Stimulated activated CD8-positive, alpha-beta memory T cell treated with anti-CD3 and anti-CD28 coated beads, Interleukin-7, amount 100 ng/mL, for 1 hour (primary cell): Measurements from ENCODE around the gene AKNA.

ENCODE experiments used
- DNase-seq, 2 donors: peaks; one replicate each; pipeline ENCODE4 v3.0.0-alpha.2; 2020; ENCODE audit warnings: low read depth in 2 of 2

AKNA gene

GRCh38 chr9:114304416-114305188 is 83.2 kb downstream of the AKNA start:
- DNase-seq = no peak

GRCh38 chr9:114303977-114304376 is 83.8 kb downstream of the AKNA start:
- DNase-seq = no peak

DNA sequence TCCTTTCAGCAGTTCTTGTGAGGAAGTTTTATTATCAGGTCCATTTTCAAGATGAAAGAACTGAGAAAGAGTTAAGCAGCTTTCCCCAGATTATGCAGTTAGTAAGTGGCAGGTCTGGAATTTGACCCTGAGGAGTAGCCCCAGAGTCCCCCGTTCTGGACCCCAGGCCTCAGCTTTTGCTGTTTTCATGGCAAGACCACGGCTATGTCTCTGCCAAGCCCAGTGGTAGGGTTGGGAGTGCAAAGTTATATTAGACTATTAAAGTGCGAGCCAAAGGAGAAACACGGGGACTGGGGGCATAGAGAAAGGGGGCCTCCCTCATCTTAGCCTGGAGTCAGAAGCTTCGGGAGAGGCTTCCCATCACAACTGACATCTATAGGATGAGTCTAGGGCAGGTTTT is 84.2 kb downstream of the AKNA start:
- no peak for DNase-seq

DNA sequence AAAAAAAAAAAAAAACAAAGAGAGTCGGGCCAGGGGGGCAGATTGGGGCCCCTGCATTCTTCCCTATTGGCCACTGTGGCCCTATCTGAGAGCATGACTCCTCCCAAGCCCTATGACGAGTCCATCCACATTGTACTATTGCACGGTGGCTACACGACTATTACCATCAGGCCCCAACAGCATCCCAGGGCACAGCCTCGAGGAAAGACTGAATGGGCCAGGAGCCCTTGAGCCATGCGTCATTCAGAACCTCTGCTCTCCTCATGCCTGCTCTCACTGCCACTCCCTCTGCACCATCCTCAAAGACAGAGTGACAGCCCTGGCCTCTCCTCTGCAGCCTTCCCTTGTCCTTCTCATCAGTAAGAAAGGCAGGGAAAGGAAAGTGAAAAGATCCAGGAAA is 85.1 kb downstream of the AKNA start:
- DNase-seq = no peak

- no peak for DNase-seq
Measured at GRCh38 chr9:114301798-114302565, 85.8 kb downstream of the AKNA start.

GRCh38 chr9:114300846-114301797 is 86.7 kb downstream of the AKNA start:
- DNase-seq = no peak

- no peak for DNase-seq
Measured at GRCh38 chr9:114300153-114300845, 87.5 kb downstream of the AKNA start.

- DNase-seq = no peak
Measured at GRCh38 chr9:114299286-114300152, 88.3 kb downstream of the AKNA start.

DNA sequence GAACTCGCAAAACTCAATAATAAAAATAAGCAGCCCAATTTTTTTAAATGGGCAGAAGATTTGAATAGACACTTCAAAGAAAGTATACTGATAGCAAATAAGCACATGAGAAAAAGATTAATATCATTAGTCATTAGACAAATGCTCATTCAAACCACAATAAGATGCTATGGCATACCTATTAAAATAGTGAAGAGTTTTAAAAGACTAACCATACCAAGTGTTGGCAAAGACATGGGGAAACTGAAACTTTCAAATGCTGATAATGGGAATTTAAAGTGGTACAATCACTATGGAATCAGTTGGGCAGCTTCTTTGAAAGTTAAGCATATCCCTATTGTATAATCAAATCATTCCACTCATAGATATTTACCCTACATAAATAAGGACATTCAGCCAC is 91.4 kb downstream of the AKNA start:
- DNase-seq = no peak

DNA sequence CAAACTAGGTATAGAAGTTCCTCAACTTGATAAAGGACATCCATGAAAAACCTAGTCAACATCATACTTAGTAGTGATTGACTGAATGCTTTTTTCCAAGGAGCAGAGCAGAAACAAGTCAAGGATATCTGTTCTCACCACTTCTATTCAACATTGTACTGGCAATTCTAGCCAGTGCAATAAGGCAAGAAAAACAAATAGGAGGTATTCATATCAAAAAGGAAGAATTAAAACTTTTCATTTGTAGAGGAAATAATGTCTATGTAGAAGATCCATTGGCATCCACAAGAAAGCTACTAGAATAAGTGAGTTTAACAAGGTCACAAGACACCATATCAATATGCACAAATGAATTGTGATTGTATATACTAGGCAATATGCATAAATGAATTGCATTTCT is 93.1 kb downstream of the AKNA start:
- DNase-seq = no peak

DNA sequence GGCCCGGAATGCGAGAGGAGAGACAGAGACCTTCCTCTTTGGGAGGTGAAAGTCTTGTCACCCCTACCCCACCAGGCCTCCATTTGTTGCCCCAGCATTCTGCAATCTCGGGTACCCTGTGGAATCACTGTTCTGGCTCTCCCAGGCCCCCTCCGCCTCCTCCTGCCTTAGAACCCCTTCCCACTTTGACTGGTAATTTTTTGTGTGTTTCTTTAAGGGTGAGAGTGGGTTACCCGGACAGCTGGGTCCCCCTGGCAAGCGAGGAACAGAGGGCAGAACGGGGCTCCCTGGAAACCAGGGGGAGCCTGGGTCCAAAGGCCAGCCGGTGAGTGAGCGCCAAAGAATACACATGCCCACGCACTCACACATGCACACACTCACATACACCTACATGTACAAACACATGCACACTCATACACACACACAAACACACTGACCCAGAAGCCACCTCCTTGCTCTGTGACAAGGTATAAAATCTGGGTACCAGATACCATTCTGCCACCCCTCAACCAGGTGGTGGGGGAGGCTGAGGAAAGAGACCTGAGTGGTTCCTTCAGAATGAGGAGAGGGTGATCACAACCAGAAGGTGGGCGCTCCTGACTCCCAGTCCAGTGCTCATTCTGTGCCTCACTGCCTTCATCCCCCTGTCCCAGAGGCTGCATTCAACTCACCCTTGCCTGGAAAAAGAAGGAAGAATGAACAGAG is 95.7 kb downstream of the AKNA start:
- no peak for DNase-seq

GRCh38 chr9:114291064-114291474 is 96.7 kb downstream of the AKNA start:
- DNase-seq = peak; percentile 45 to 59

DNA sequence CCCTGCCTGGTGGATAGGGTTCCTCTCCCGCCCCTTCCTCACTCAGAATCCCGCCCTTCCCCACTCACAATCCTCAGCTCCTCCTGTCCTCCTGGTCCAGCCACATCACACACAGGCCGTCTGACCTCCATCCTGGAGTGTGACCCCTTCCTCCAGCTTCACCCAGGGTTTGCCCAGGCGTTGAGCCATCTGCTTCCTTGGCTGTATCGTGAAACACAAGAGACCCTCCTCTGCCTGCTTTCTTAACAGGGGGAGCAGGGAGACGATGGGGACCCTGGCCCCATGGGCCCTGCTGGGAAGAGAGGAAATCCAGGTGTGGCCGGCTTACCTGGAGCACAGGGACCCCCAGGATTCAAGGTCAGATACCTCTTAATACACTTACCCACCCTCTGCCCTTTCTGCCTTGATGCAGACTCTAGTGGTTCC is 97.2 kb downstream of the AKNA start:
- DNase-seq = no peak

- no peak for DNase-seq
Measured at GRCh38 chr9:114289571-114290481, 98.0 kb downstream of the AKNA start.

- no peak for DNase-seq
Measured at GRCh38 chr9:114289106-114289505, 98.7 kb downstream of the AKNA start.

- no peak for DNase-seq
Measured at GRCh38 chr9:114288193-114289091, 99.3 kb downstream of the AKNA start.

GRCh38 chr9:114287763-114288192 is 100.0 kb downstream of the AKNA start:
- no peak for DNase-seq
